Naive thymus-derived CD4-positive, alpha-beta T cell (primary cell): ENCODE measurements around the gene UCHL3. TPM values are rescaled to one million over a fixed set of nuclear protein-coding genes. Genes with fewer than 3 reads are reported as not detected.

Experiments
- ATAC-seq: fragments of 150-1000 bp; cut with Tn5 transposase; 2 replicates; pipeline ENCODE4 v1.10.0; 2021; ENCODE audit warnings: mild to moderate bottlenecking, moderate library complexity
- CTCF ChIA-PET: fragments of 350-600 bp; sonication (Branson Sonifier 250); formaldehyde crosslinking; loops from one replicate; lab custom pipeline; 2021; ENCODE audit warnings: antibody characterized with exemption; lab: Charles Lee
- POLR2A ChIA-PET: fragments of 350-600 bp; sonication (Branson Sonifier 250); formaldehyde crosslinking; loops from one replicate; lab custom pipeline; 2021; ENCODE audit warnings: antibody characterized with exemption, inconsistent platforms; lab: Charles Lee
- DNase-seq, 9 donors: peaks; one replicate each; pipeline versions ENCODE4 v3.0.0 to v3.0.0-alpha.2; 2020 to 2022; ENCODE audit warnings: mixed read lengths in 1 of 9
- H3K27ac ChIP-seq: one replicate; pipeline ENCODE4 v1.7.0; 2013; ENCODE audit warnings: mild to moderate bottlenecking, low read depth, low read length, moderate library complexity
- H3K27me3 ChIP-seq, 2 donors: one replicate each; pipeline ENCODE4 v1.7.0; 2013; ENCODE audit warnings: low read length in 2 of 2, mild to moderate bottlenecking in 2 of 2, moderate library complexity in 2 of 2; ENCODE audit not compliant: control insufficient read depth in 2 of 2, insufficient read depth in 2 of 2
- H3K36me3 ChIP-seq, 3 experiments: 1 replicate in 2 of 3; 2 replicates in 1 of 3; pipeline ENCODE4 v1.7.0; 2013; ENCODE audit warnings: low read length in 3 of 3, mild to moderate bottlenecking in 3 of 3, moderate library complexity in 1 of 3; ENCODE audit not compliant: insufficient read depth in 3 of 3, control insufficient read depth in 2 of 3
- H3K4me1 ChIP-seq, 2 donors: one replicate each; pipeline ENCODE4 v1.7.0; 2013; ENCODE audit warnings: low read length in 2 of 2, mild to moderate bottlenecking in 2 of 2, moderate library complexity in 1 of 2; ENCODE audit not compliant: control insufficient read depth in 2 of 2, insufficient read depth in 2 of 2
- H3K4me3 ChIP-seq: 2 replicates; pipeline ENCODE4 v1.7.0; 2013; ENCODE audit warnings: mild to moderate bottlenecking, low read length
- H3K9me3 ChIP-seq, 3 experiments: 1 replicate in 2 of 3; 2 replicates in 1 of 3; pipeline ENCODE4 v1.7.0; 2013; ENCODE audit warnings: low read length in 3 of 3; ENCODE audit not compliant: control insufficient read depth in 2 of 3
- H3K27ac Mint-ChIP-seq, 9 donors: one replicate each; pipeline ENCODE4 v1.8.0; 2020 to 2022; ENCODE audit warnings: mixed read lengths in 9 of 9, mild to moderate bottlenecking in 8 of 9, moderate library complexity in 5 of 9, inconsistent platforms in 2 of 9
- H3K27me3 Mint-ChIP-seq, 5 donors: one replicate each; pipeline ENCODE4 v1.8.0; 2021 to 2022; ENCODE audit warnings: mixed read lengths in 5 of 5, mild to moderate bottlenecking in 1 of 5
- H3K36me3 Mint-ChIP-seq, 5 donors: one replicate each; pipeline ENCODE4 v1.8.0; 2020 to 2022; ENCODE audit warnings: mixed read lengths in 5 of 5, mild to moderate bottlenecking in 3 of 5, inconsistent platforms in 1 of 5
- H3K4me1 Mint-ChIP-seq, 7 donors: one replicate each; pipeline ENCODE4 v1.8.0; 2020 to 2022; ENCODE audit warnings: mixed read lengths in 7 of 7, mild to moderate bottlenecking in 3 of 7, inconsistent platforms in 1 of 7
- H3K4me3 Mint-ChIP-seq, 10 donors: one replicate each; pipeline ENCODE4 v1.8.0; 2020 to 2022; ENCODE audit warnings: mild to moderate bottlenecking in 10 of 10, mixed read lengths in 10 of 10, moderate library complexity in 6 of 10, inconsistent platforms in 2 of 10
- H3K9me3 Mint-ChIP-seq, 11 donors: one replicate each; pipeline ENCODE4 v1.8.0; 2020 to 2022; ENCODE audit warnings: mixed read lengths in 11 of 11, mild to moderate bottlenecking in 4 of 11, inconsistent platforms in 1 of 11, moderate library complexity in 1 of 11
- intact Hi-C, 2 donors: fragments of 100-400 bp; cut with micrococcal nuclease; formaldehyde crosslinking; loops; one replicate each; pipeline ENCODE4 v1.15.1; 2023
- polyA plus RNA-seq, 2 donors: library from polyadenylated mRNA; unstranded; fragments of 300-500 nt; fragmentation: Illumina TruSeq; gene quantifications; one replicate each; pipeline ENCODE4 v1.2.3, GENCODE V29; 2021
- total RNA-seq, 6 experiments: library from RNA in 5 of 6; stranded (reverse) in 5 of 6; gene quantifications; 1 replicate in 5 of 6; 2 replicates in 1 of 6; pipeline ENCODE4 v1.2.3 and lab custom pipeline; 2021 to 2026

Gene UCHL3
- total and polyA plus RNA-seq, 7 experiments from 2014 or later = 18.6 to 60.0 (median 22.8) TPM

DNA sequence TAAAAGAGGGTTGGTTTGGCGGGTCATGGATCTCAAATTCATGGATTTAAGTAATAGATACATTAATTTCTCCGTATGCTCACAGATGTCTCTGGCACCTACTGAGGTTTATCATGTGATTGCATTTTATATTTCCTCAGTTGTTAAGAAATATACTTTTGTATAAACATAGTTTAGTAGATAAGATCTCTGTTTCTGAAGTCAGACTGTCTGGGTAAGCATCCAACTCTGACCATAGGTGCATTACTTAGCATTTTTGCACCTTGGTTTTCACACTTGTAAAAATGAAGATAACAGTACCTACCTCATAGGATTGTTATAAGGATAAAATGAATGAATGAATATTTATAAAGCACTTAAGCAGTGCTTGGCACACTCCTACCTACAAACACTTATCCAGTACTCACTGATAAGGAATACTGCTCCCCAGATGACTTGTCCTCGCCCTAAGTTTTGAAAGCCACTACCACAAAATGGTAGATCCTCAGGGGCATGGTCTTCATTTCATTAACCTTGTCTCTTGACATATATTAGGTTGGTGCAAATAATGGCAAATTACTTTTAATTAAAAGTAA, 38.5 kb upstream of the UCHL3 start:
- intact Hi-C loops = loop anchor here in 1 of 2 donors (2.0 kb wide), 1 partner anchor 28 kb away; the partner anchor contains the start of gene TBC1D4
- ChIA-PET POLR2A (no interaction called here), CTCF (no interaction called here)
- Mint-ChIP-seq H3K27ac (no peak overlapping the region), H3K27me3 (peaks cover 0 to 18% (median 9%) of the 10 kb centered on the region in 5 donors), H3K36me3 (no peaks in the 10 kb centered on the region), H3K4me1 (peaks cover 0 to 5% (median 0%) of the 10 kb centered on the region in 7 donors), H3K9me3 (peaks cover 0 to 3% (median 0%) of the 10 kb centered on the region in 11 donors), H3K4me3 (no peak overlapping the region)
- H3K36me3 ChIP-seq = no peaks in the 10 kb centered on the region
- no peaks in the 10 kb centered on the region for H3K9me3 ChIP-seq
- ATAC-seq (no peak), DNase-seq (no peak)
- H3K4me3 ChIP-seq = no peak overlapping the region
- H3K27me3 ChIP-seq = no peaks in the 10 kb centered on the region
- no peaks in the 10 kb centered on the region for H3K4me1 ChIP-seq
- H3K27ac ChIP-seq = no peak overlapping the region

GRCh38 chr13:75512253-75512652, 37.3 kb upstream of the UCHL3 start:
- intact Hi-C loops = no loop called here
- peaks cover 0 to 5% (median 0%) of the 10 kb centered on the region in 7 donors for H3K4me1 Mint-ChIP-seq
- peaks cover 0 to 3% (median 0%) of the 10 kb centered on the region in 11 donors for H3K9me3 Mint-ChIP-seq
- H3K36me3 Mint-ChIP-seq = no peaks in the 10 kb centered on the region
- Histone ChIP-seq H3K4me1 (no peaks in the 10 kb centered on the region), H3K36me3 (no peaks in the 10 kb centered on the region), H3K27me3 (no peaks in the 10 kb centered on the region), H3K9me3 (no peaks in the 10 kb centered on the region), H3K27ac (no peak overlapping the region), H3K4me3 (no peak overlapping the region)
- no peak overlapping the region for H3K27ac Mint-ChIP-seq
- peaks cover 0 to 18% (median 9%) of the 10 kb centered on the region in 5 donors for H3K27me3 Mint-ChIP-seq
- ATAC-seq (no peak), DNase-seq (no peak)
- CTCF ChIA-PET = no interaction called here
- POLR2A ChIA-PET = no interaction called here
- H3K4me3 Mint-ChIP-seq = no peak overlapping the region

DNA sequence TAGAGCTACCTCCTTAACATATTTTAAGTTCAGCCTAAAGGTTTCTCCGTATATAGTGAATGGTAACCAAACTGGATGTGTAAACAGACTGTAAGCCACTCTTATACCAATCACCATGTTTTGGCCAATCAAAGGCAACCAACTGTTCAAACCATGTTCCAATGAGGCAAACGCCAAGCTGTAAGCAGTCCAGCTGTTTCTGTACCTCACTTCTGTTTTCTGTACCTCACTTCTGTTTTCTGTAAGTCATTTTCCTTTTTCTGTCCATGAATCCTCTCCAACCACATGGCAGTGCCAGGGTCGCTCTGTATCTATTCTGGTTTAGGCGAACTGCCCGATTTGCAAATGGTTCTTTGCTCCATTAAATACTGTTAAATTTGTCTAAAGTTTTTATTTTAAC, 36.3 kb upstream of the UCHL3 start:
- no peaks in the 10 kb centered on the region for H3K27me3 ChIP-seq
- no peaks in the 10 kb centered on the region for H3K9me3 ChIP-seq
- Mint-ChIP-seq H3K4me3 (no peak overlapping the region), H3K27ac (no peak overlapping the region), H3K9me3 (peaks cover 0 to 4% (median 0%) of the 10 kb centered on the region in 11 donors), H3K27me3 (peaks cover 0 to 18% (median 9%) of the 10 kb centered on the region in 5 donors), H3K36me3 (no peaks in the 10 kb centered on the region), H3K4me1 (peaks cover 0 to 5% (median 0%) of the 10 kb centered on the region in 7 donors)
- ATAC-seq = no peak
- H3K27ac ChIP-seq = no peak overlapping the region
- ChIA-PET POLR2A (no interaction called here), CTCF (no interaction called here)
- H3K4me3 ChIP-seq = no peak overlapping the region
- DNase-seq = no peak
- H3K36me3 ChIP-seq = no peaks in the 10 kb centered on the region
- intact Hi-C loops = no loop called here
- no peaks in the 10 kb centered on the region for H3K4me1 ChIP-seq

DNA sequence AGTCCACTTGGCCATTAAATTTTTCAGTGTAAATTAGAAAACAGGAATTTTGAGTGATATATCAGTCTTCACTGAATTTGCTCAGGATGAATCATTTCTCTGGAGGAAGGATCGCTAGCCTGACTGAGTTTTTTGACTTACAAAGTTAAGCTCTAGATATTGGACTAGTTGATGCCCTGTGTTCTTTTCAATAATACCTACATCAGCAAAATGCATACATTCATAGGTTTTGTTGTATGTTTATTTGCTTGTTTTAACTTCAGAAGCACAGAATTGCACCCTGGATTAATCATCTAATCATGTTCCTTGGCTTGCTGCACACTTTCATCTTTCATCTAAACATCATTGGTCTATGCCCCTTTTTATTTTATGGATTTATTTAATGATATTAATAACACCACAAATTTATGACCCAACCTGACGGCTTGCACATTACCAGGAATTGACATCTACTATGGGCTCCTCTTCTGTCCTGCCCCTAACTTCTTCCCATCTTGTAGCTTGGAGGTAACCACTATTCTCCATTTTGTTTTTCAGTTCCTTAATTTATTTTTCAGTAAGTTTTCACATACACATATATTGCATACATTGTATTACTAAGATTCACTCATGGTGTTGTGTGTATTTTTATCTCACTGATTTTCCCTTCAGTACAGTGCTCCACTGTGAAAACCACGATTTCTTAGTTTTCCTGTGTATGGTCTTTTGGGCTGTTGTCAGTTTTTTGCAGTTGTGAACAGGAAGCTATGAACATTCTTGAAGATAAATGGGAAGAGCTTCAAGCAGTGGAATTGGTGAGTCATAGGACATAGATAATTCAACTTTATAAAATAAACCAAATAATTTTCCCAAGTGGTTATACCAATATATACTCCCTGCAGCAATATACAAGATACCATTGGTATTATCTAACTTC, 35.3 kb upstream of the UCHL3 start:
- no peak overlapping the region for H3K27ac ChIP-seq
- no peaks in the 10 kb centered on the region for H3K36me3 ChIP-seq
- Mint-ChIP-seq H3K27me3 (peaks cover 0 to 18% (median 9%) of the 10 kb centered on the region in 5 donors), H3K9me3 (peaks cover 0 to 7% (median 0%) of the 10 kb centered on the region in 11 donors), H3K36me3 (no peaks in the 10 kb centered on the region), H3K27ac (no peak overlapping the region), H3K4me1 (peaks cover 0 to 5% (median 0%) of the 10 kb centered on the region in 7 donors), H3K4me3 (no peak overlapping the region)
- DNase-seq = no peak
- H3K9me3 ChIP-seq = no peaks in the 10 kb centered on the region
- no peak for ATAC-seq
- CTCF ChIA-PET = no interaction called here
- H3K4me3 ChIP-seq = no peak overlapping the region
- intact Hi-C loops = no loop called here
- POLR2A ChIA-PET = no interaction called here
- no peaks in the 10 kb centered on the region for H3K27me3 ChIP-seq
- no peaks in the 10 kb centered on the region for H3K4me1 ChIP-seq

DNA sequence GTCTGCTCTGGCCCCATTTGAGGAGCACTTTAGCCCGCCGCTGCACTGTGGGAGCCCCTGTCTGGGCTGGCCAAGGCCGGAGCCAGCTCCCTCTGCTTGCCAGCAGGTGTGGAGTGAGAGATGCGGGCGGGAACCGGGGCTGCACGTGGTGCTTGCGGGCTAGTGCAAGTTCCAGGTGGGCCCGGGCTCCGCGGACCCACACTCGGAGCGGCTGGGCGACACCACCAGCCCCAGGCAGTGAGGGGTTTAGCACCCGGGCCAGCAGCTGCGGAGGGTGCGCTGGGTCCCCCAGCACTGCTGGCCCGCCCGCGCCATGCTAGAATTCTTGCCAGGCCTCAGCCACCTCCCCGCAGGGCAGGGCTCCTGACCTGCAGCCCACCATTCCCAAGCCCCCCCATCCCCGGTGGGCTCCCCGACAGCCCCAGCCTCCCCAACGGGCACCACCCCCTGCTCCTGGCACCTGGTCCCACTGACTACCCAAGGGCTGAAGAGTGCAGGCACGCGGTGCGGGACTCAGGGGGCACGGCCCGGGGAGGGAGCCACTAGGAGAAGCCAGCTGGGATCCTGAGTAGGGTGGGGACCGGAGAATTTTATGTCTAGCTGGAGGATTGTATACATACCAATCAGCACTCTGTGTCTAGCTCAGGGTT, 31.0 kb upstream of the UCHL3 start:
- peaks cover 0 to 7% (median 5%) of the 10 kb centered on the region in 5 donors for H3K36me3 Mint-ChIP-seq
- intact Hi-C loops = no loop called here
- no peak overlapping the region for H3K27ac Mint-ChIP-seq
- Histone ChIP-seq H3K36me3 (no peaks in the 10 kb centered on the region), H3K27me3 (no peaks in the 10 kb centered on the region), H3K27ac (no peak overlapping the region), H3K4me1 (no peaks in the 10 kb centered on the region), H3K9me3 (no peaks in the 10 kb centered on the region), H3K4me3 (no peak overlapping the region)
- ChIA-PET POLR2A (no interaction called here), CTCF (interaction anchor here (1.3 kb wide), 1 partner anchor 19 kb away, joined by 6 read pairs; no protein-coding TSS in a partner anchor)
- H3K9me3 Mint-ChIP-seq = peaks cover 0 to 10% (median 6%) of the 10 kb centered on the region in 11 donors
- ATAC-seq = no peak
- no peaks in the 10 kb centered on the region for H3K4me1 Mint-ChIP-seq
- peaks cover 0 to 6% (median under 1%) of the 10 kb centered on the region in 5 donors for H3K27me3 Mint-ChIP-seq
- DNase-seq = no peak
- no peak overlapping the region for H3K4me3 Mint-ChIP-seq

DNA sequence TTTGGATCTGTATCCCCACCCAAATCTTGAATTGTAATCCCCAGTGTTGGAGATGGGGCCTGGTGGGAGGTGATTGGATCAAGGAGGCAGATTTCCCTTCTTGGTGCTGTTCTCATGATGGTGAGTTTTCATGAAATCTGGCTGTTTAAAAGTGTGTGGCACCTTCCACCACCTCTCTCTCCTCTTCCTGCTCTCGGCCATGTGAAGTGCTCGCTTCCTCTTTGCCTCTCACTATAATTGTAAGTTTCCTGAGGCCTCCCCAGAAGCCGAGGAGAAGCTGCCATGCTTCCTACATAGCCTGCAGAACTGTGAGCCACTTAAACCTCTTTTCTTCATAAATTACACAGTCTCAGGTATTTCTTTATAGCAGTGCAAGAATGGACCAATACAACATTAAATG, 27.6 kb upstream of the UCHL3 start:
- H3K4me1 Mint-ChIP-seq = no peaks in the 10 kb centered on the region
- no peak overlapping the region for H3K27ac Mint-ChIP-seq
- H3K9me3 Mint-ChIP-seq = peaks cover 0 to 10% (median 6%) of the 10 kb centered on the region in 11 donors
- no peak overlapping the region for H3K4me3 Mint-ChIP-seq
- Histone ChIP-seq H3K36me3 (no peaks in the 10 kb centered on the region), H3K4me3 (no peak overlapping the region), H3K27ac (no peak overlapping the region), H3K27me3 (no peaks in the 10 kb centered on the region), H3K9me3 (no peaks in the 10 kb centered on the region), H3K4me1 (no peaks in the 10 kb centered on the region)
- no peak for ATAC-seq
- peaks cover 5 to 20% (median 15%) of the 10 kb centered on the region in 5 donors for H3K36me3 Mint-ChIP-seq
- H3K27me3 Mint-ChIP-seq = no peaks in the 10 kb centered on the region
- CTCF ChIA-PET = no interaction called here
- POLR2A ChIA-PET = interaction anchor here (0.6 kb wide), 1 partner anchor 35 kb away, joined by 3 read pairs; no protein-coding TSS in a partner anchor
- no peak for DNase-seq
- intact Hi-C loops = no loop called here
